Dermis lymphatic vessel endothelial cell (primary cell): ENCODE results near the gene SPSB4. TPM values are rescaled to one million over a fixed set of nuclear protein-coding genes. Genes with fewer than 3 reads are reported as not detected.

Experiments
- total RNA-seq: library from RNA; depleted of rRNA; stranded (reverse); fragments of >200 nt; gene quantifications from 2 replicates; pipeline ENCODE4 v1.2.1, GENCODE V29; 2014

SPSB4 gene
- under 0.01 TPM in 2 replicates for total RNA-seq

DNA sequence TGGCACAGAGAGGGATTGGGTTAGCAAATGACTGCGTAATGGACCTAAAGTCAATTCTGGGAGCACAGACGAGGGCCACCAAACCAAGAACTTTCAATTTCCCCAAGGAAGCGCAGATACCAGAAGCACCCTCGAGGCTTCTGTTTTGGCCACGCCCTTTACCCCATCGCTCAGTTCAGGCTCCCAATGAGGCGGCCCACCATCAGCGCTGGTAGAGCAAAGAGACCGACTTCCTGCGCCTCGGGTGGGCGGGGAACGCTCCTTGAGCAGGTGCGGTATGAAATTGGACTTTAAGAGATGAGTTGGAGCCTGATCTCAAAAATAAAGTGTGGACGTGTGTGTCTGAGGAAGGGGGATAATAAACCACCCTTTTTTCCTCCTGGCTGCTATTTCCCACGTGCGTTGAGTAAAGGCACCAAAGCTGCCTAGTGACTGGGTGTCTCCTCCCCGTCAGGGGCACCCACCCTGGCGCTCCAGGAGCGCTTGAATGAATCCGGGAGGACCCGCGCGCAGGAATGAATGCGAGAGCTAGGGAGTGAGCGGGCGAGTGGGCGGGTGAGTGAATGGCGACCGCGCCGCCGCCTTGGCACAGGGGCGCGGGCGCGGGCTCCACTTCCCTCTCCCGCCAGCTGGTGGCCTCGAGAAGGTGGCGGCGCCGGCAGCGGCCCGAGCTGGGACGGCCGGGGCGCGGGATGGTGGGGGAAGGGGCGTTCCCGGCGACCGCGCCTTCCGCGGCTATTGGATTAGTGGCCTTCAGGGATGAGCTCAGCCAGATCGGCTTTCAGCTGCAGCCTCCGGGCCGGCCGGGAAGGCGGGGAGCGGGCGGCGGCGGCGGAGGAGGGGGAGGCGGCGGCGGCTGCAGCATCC is at the start of gene SPSB4:
TSS of gene SPSB4 (plus strand) at position 772 of the 867 bp plus-strand sequence. CDS start 14,758 bp downstream, outside the sequence.

Other genes with a start within 250 kb of the SPSB4 start
- gene SLC25A36, start 109.5 kb upstream of the SPSB4 start, total RNA-seq: 41.2 and 51.3 TPM in 2 replicates
- gene PXYLP1, start 180.5 kb downstream of the SPSB4 start, total RNA-seq: 0.43 and 0.60 TPM in 2 replicates